ENCODE data around the gene TP53I11.

DNA sequence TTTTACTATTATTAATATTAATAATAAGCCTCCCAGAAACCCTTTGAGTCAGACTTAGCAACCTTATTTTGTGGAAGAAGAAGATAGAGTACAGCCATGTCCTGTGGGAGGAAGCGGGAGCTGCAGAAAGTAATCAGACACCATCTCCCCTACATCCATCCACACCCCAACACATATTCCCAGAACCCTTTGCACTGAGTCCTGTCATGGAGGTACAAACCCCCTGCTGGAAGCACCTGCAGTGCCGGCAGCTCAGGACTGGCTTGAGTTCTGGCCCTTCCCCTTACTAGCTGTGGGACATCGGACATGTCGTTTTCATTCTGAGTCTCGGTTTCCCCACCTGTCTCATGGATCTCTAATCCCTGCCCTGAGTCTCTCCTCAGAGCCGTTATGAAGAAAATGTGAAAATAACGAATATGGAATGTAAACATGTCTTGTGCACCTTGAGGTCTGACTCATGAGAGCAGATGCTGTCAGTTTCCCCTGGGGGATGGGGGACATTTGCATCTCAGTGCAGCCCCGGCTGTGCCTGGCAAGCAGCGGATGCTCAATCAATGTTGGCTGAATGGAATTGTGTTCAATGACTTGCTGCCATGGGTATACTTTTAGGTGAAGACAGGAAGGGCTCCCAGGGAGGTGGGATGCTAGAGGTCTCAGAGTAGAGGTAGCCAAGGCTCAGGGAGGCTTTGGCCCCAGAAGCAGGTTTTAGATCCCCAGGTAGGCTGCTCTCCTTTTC, 45.4 kb downstream of the TP53I11 start:
- TF ChIP-seq, protein P1, sequence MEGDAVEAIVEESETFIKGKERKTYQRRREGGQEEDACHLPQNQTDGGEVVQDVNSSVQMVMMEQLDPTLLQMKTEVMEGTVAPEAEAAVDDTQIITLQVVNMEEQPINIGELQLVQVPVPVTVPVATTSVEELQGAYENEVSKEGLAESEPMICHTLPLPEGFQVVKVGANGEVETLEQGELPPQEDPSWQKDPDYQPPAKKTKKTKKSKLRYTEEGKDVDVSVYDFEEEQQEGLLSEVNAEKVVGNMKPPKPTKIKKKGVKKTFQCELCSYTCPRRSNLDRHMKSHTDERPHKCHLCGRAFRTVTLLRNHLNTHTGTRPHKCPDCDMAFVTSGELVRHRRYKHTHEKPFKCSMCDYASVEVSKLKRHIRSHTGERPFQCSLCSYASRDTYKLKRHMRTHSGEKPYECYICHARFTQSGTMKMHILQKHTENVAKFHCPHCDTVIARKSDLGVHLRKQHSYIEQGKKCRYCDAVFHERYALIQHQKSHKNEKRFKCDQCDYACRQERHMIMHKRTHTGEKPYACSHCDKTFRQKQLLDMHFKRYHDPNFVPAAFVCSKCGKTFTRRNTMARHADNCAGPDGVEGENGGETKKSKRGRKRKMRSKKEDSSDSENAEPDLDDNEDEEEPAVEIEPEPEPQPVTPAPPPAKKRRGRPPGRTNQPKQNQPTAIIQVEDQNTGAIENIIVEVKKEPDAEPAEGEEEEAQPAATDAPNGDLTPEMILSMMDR (IDR thresholded peaks at IDR 0.05) = no peak
- TF ChIP-seq POLR2A (IDR thresholded peaks at IDR 0.05) = no peak
- no peak for TF ChIP-seq EP300 (IDR thresholded peaks at IDR 0.05)
- TF ChIP-seq POLR2AphosphoS5 (IDR thresholded peaks at IDR 0.05) = no peak

Data from stomach (tissue), 4 donors.